ENCODE data around the gene COX19.

DNA sequence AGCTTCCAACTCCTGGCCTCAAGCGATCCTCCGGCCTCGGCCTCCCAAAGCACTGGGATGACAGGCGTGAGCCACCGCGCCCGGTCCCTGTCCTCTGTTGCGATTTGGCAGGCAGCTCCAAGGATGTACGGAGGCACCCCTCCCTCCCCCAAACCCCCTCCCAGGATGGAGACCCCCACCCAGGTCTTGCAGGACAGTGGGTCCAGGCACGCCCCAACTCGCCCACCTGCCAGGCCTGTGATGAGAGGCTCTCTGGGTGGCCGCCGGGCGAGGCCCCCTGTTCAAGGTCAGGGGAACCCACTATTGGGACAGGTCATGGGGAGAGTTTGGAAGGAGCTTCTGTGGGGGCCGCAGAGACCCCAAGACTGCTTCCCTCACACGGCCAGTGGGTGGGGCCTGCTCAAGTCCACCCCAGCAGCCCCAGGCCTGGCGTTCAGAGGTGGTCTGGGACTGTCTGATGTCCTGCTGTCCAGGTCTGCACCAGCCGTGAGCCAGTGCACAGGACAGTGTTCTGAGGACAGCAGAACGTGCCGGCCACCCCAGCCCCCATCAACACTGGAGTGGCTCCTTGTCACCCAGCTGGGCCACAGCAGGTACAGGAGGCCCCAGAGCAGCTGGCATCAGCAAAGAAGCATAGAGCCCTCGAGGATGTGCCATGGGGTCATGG, 23.3 kb downstream of the COX19 start:
- TF ChIP-seq CTCF (IDR thresholded peaks at IDR 0.05; ENCODE audit: borderline replicate concordance, extremely low read depth, low read length, poor library complexity, severe bottlenecking) (no peak), EZH2 (IDR thresholded peaks at IDR 0.05; ENCODE audit: borderline replicate concordance, low read depth, low read length, severe bottlenecking) (no peak)
